Ectodermal cell (in vitro differentiated cells): ENCODE data around the gene DOCK4.

Experiments
- H3K27ac ChIP-seq: 2 replicates; pipeline ENCODE4 v1.7.0; 2013; ENCODE audit warnings: mild to moderate bottlenecking, low read depth, low read length; ENCODE audit not compliant: insufficient read depth, poor library complexity, severe bottlenecking
- H3K27me3 ChIP-seq: 2 replicates; pipeline ENCODE4 v1.7.0; 2013; ENCODE audit warnings: mild to moderate bottlenecking, low read length; ENCODE audit not compliant: insufficient read depth, control insufficient read depth, poor library complexity, severe bottlenecking
- H3K36me3 ChIP-seq: one replicate; pipeline ENCODE4 v1.7.0; 2013; ENCODE audit warnings: low read length; ENCODE audit not compliant: control insufficient read depth, insufficient read depth
- H3K4me1 ChIP-seq: one replicate; pipeline ENCODE4 v1.7.0; 2013; ENCODE audit warnings: low read length; ENCODE audit not compliant: control insufficient read depth, insufficient read depth
- H3K4me3 ChIP-seq: 2 replicates; pipeline ENCODE4 v1.7.0; 2013; ENCODE audit warnings: low read depth, low read length, control low read depth; ENCODE audit not compliant: insufficient read depth
- H3K9me3 ChIP-seq: 2 replicates; pipeline ENCODE4 v1.7.0; 2013; ENCODE audit warnings: mild to moderate bottlenecking, low read length, moderate library complexity; ENCODE audit not compliant: control insufficient read depth
- WGBS, 2 experiments: methylation state at CpG; one replicate each; pipeline ENCODE4 v1.1.7; 2013; ENCODE audit warnings: missing lambda C conversion rate in 2 of 2; 5-methylcytosine and 5-hydroxymethylcytosine counted together

The DOCK4 gene

DNA sequence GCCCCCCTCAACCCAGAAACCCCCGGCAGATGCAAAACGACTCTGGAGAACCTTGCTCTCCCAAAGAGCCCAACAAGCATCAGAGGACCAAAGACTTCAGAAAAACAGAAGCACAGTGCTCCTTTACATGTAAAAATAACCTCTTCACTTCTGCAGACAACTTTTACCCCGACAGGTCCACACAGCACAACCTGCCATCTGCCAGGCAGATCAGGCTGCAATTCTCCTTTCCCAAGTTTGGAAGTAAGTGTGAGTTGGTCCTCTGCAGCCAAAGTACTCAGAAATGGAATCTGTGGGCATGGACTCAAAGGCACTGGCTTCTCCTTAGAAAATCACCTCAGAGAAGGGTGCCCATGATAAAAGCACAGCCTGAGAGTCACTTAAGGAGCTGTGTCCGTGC, 26.0 kb downstream of the DOCK4 start:
- Histone ChIP-seq H3K4me1 (peaks cover 8% of the 10 kb centered on the region), H3K27me3 (no peaks in the 10 kb centered on the region), H3K27ac (no peak overlapping the region), H3K4me3 (no peak overlapping the region), H3K9me3 (no peaks in the 10 kb centered on the region), H3K36me3 (no peaks in the 10 kb centered on the region)
- 85 to 87% methylated on average over 4 of the region's 4 CpGs for WGBS, 2 experiments

DNA sequence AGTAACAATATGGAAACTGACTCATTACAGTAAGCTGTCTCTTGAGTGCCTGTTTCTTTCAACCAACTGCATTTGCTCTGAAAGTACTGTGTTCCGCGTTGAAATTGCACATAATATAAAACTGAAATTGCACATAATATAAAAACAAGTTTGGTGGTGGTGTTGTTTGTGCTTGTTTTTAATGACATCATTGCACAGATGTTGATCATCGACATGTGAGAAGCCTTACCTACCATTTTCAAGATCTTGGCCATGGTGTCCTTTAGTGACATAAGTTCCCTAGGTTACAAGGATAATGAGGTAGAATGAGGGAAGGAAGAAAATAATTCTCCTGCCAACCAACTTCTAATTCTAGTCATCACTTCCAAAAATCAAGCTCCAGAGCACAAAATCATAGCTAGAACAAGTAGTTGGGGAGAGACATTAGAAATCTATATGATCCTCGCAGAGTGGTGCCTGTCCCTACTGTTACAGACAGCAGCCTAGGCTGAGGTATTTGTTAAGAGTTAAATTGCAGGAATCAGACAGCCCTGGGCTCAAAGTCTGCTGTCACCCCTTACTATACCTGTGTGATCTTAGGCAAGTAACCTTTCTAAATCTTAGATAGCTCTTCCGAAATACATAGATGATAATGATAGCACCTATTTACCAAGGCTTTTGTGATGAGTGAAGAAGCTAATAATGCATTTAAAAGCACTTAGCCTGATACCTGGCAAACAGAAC, 29.3 kb downstream of the DOCK4 start:
- H3K27me3 ChIP-seq, result no peaks in the 10 kb centered on the region
- H3K4me3 ChIP-seq, result no peak overlapping the region
- 94% methylated on average over 4 of the region's 5 CpGs for WGBS, 2 experiments
- no peaks in the 10 kb centered on the region for H3K9me3 ChIP-seq
- no peaks in the 10 kb centered on the region for H3K36me3 ChIP-seq
- H3K4me1 ChIP-seq, result peaks cover 15% of the 10 kb centered on the region
- no peak overlapping the region for H3K27ac ChIP-seq

GRCh38 chr7:112176241-112176640, 30.0 kb downstream of the DOCK4 start:
- H3K36me3 ChIP-seq, result no peaks in the 10 kb centered on the region
- no peak overlapping the region for H3K27ac ChIP-seq
- no peak overlapping the region for H3K4me3 ChIP-seq
- no peaks in the 10 kb centered on the region for H3K27me3 ChIP-seq
- 90 to 92% methylated on average over 2 of the region's 2 CpGs for WGBS, 2 experiments
- H3K9me3 ChIP-seq, result no peaks in the 10 kb centered on the region
- H3K4me1 ChIP-seq, result peaks cover 15% of the 10 kb centered on the region

- Histone ChIP-seq H3K27me3 (no peaks in the 10 kb centered on the region), H3K4me3 (no peak overlapping the region)
- WGBS, 2 experiments, result 88 to 94% methylated on average over 3 of the region's 3 CpGs
These were observed 32.0 kb downstream of the DOCK4 start for GRCh38 chr7:112174192-112174591.

GRCh38 chr7:112173568-112173905, 32.7 kb downstream of the DOCK4 start:
- Histone ChIP-seq H3K9me3 (no peaks in the 10 kb centered on the region), H3K36me3 (no peaks in the 10 kb centered on the region), H3K4me3 (no peak overlapping the region), H3K4me1 (peaks cover 10% of the 10 kb centered on the region), H3K27ac (no peak overlapping the region), H3K27me3 (no peaks in the 10 kb centered on the region)
- WGBS, 2 experiments, result 85 to 90% methylated on average over 4 of the region's 4 CpGs

More at GRCh38 chr7:112174192-112174591, 32.0 kb downstream of the DOCK4 start:
- no peak overlapping the region for H3K27ac ChIP-seq
- no peaks in the 10 kb centered on the region for H3K9me3 ChIP-seq
- H3K4me1 ChIP-seq, result peaks cover 10% of the 10 kb centered on the region
- no peaks in the 10 kb centered on the region for H3K36me3 ChIP-seq

DNA sequence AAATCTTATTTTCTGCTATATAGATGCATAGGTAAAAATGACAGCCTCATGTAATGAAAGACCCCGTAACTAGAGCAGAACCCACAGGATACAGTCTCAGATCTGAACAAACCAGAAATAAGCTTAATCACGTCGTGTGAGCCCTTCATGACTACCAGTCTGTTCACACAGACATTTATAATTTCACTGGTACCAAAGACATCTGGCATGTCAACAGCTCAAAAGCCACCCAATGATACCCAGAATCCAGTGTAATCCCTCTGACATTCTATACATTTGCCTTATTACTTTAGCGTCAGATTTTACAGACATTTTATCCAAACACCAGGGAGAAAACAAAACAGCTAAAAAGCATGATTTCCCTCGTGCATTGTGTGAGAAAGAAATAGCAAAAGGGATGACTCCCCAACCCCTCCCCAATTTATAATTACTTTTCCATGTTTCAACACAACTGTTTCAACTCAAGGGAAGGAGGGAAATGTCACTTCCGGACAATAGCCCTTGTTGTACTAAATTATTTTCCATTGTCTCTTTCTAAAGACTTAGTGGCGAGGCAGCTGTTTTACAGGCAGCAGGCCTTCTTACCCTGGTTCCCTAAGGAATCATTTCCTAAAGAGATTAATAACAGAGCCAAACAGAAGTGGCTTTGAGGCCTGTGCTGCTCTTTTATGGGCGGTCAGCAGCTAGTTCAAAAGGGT, 33.2 kb downstream of the DOCK4 start:
- WGBS, 2 experiments, result 89 to 97% methylated on average over 8 of the region's 8 CpGs
- Histone ChIP-seq H3K27me3 (no peaks in the 10 kb centered on the region), H3K36me3 (no peaks in the 10 kb centered on the region), H3K27ac (no peak overlapping the region), H3K4me3 (no peak overlapping the region), H3K4me1 (peaks cover 10% of the 10 kb centered on the region), H3K9me3 (no peaks in the 10 kb centered on the region)

- H3K27ac ChIP-seq, result no peak overlapping the region
- H3K27me3 ChIP-seq, result no peaks in the 10 kb centered on the region
- WGBS, 2 experiments, result 92 to 97% methylated on average over 1 of the region's 1 CpG
- H3K9me3 ChIP-seq, result no peaks in the 10 kb centered on the region
- H3K4me1 ChIP-seq, result peaks cover 10% of the 10 kb centered on the region
- no peak overlapping the region for H3K4me3 ChIP-seq
- H3K36me3 ChIP-seq, result no peaks in the 10 kb centered on the region
These were observed 34.5 kb downstream of the DOCK4 start for GRCh38 chr7:112171673-112172072.

DNA sequence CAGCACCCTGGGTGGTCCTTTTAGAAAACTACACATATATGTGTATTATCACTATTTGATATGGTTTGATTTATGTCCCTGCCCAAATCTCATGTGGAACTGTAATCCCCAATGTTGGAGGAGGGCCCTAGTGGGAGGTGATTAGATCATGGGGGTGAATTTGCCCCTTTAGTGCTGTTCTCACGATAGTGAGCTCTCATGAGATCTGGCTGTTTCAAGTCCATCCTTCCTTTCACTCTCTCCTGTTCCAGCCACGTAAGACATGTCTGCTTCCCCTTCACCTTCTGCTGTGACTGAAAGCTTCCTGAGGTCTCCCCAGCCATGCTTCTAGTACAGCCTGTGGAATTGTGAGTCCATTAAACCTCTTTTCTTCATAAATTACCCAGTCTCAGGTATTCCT, 37.3 kb downstream of the DOCK4 start:
- Histone ChIP-seq H3K27ac (no peak overlapping the region), H3K27me3 (no peaks in the 10 kb centered on the region), H3K9me3 (no peaks in the 10 kb centered on the region), H3K4me1 (peaks cover 10% of the 10 kb centered on the region), H3K36me3 (no peaks in the 10 kb centered on the region), H3K4me3 (no peak overlapping the region)
- WGBS, 2 experiments, result 94 to 98% methylated on average over 2 of the region's 2 CpGs

DNA sequence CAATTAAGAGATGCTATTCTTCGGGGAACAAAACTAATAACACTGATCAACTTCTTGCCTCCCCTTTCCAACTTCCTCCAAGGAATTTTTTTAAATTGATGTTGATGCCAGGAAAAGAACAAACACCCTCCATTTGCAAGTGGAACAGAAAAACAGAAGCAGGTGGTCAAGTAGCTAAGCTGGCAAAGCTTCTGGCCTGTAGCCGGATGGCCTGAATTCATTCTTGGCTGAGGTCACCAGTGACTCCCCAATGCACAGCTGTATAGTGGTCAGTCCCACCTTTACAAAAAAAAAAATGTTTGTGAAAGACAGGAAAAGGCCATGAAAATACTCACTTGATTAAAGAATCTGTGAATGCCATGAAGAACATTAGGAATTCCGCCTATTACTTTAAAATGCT, 39.1 kb downstream of the DOCK4 start:
- 92 to 97% methylated on average over 3 of the region's 3 CpGs for WGBS, 2 experiments
- Histone ChIP-seq H3K4me1 (peaks cover 15% of the 10 kb centered on the region), H3K4me3 (no peak overlapping the region)

GRCh38 chr7:112162784-112163506, 43.3 kb downstream of the DOCK4 start:
- H3K4me1 ChIP-seq, result peaks cover 45% of the 10 kb centered on the region
- WGBS, 2 experiments, result 21 to 22% methylated on average over 6 of the region's 6 CpGs
- no peak overlapping the region for H3K4me3 ChIP-seq
- H3K9me3 ChIP-seq, result no peaks in the 10 kb centered on the region
- H3K36me3 ChIP-seq, result no peaks in the 10 kb centered on the region
- no peaks in the 10 kb centered on the region for H3K27me3 ChIP-seq
- H3K27ac ChIP-seq, result peak overlapping the region; percentile 93

More for the DNA sequence above, 39.1 kb downstream of the DOCK4 start:
- Histone ChIP-seq H3K27me3 (no peaks in the 10 kb centered on the region), H3K9me3 (no peaks in the 10 kb centered on the region), H3K27ac (no peak overlapping the region), H3K36me3 (no peaks in the 10 kb centered on the region)
